Skeletal muscle cell (primary cell): ENCODE measurements around the gene SLC46A2.

Experiments used
- DNase-seq: peaks from one replicate; pipeline ENCODE4 v3.0.0-alpha.2; 2010; ENCODE audit warnings: low read depth
- H3K4me3 ChIP-seq: 2 replicates; pipeline ENCODE4 v1.5.1; 2011; ENCODE audit warnings: low read depth, mild to moderate bottlenecking, control low read depth, low read length, moderate library complexity

Gene SLC46A2

DNA sequence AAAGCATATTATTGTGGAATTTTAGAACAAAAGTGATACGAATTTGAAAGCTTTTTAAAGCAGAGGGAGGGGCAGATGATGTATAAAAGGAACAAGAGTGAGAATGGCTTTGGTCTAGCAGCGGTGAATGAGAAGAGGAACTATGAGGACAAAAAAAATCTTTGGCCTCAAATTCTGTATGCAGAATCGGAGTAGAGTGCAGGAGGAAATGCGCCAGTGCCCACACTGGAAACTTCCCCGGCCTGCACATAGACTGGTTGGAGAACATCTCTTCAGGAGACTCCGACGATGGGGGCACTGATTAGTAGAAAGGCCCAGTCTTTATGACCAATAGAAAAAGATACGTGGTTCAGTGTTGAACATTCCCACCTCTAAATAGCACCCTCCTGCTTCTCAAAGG lies 51.3 kb downstream of the SLC46A2 start:
- no peak for DNase-seq
- no peak overlapping the region for H3K4me3 ChIP-seq

DNA sequence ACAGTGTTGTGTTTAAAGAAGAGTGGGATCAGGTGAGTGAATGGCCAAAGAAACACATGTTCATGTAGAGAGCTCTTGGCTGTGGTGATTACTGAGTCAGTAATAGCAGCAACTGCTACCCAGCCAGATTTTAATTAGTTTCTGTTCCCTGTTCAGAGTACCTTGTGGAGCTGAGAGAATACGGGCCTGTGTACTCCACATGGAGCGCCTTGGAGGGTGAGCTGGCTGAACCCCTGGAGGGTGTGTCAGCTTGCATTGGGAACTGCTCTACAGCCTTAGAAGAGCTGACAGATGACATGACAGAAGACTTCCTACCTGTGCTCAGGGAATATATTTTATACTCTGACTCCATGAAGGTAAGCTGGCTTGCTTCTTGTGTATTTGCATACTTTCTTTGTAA lies 52.3 kb downstream of the SLC46A2 start:
- no peak overlapping the region for H3K4me3 ChIP-seq
- DNase-seq, result no peak

DNA sequence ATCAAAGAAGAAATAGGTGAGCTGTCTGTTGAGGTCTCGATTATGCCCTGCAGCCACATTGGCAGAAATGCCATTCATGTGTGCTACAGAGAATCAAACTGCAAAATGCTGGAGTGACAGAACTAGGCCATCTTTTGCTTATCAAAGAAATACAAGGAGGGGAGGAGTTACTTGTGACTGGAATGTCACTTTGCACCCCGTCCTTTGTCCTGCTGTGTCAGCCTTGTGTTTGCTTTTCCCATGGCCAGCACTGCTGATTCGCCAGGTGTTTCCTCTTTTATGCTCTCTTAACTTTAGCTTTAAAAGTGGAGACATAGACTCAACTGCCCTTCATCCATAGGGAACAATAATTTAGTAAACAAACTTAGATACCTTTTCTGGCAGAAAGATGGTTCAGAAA lies 54.3 kb downstream of the SLC46A2 start:
- DNase-seq, result no peak
- no peak overlapping the region for H3K4me3 ChIP-seq

DNA sequence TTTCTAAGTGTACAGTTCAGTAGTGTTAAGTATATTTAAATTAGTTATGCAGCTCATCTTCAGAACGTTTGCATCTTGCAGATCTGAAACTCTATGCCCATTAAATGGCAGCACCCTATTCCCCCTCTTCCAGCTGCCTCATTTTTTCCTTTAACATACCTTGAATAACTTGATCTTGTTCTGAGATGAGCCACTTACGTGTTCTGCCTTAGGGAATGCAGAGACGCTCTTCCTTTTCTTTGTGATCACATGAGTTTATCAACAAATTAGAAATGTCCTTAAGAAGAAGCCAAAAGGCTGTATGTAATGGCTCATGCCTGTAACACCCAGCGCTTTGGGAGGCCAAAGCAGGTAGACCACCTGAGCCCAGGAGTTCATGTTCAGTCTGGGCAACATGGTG lies 57.6 kb downstream of the SLC46A2 start:
- no peak overlapping the region for H3K4me3 ChIP-seq
- DNase-seq, result no peak

DNA sequence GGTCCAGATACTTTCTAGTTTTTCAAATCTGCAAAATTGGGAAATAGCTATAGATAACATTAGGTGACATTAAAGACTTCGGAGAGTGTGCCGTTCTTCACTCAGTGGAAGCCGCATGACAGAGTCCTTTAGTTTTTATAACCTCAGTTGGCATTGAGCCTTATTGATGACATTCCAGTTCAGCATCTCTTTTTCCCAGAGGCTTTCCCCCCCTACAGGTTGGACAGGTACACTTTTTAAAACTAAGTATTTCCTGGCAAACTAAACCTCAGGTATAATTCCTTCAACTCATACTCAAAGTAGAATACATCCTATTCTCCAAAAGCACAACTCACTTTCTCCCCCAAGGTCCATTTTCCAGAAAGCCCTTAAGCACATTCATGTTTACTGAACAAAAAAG lies 58.7 kb downstream of the SLC46A2 start:
- H3K4me3 ChIP-seq, result no peak overlapping the region
- DNase-seq, result no peak

DNA sequence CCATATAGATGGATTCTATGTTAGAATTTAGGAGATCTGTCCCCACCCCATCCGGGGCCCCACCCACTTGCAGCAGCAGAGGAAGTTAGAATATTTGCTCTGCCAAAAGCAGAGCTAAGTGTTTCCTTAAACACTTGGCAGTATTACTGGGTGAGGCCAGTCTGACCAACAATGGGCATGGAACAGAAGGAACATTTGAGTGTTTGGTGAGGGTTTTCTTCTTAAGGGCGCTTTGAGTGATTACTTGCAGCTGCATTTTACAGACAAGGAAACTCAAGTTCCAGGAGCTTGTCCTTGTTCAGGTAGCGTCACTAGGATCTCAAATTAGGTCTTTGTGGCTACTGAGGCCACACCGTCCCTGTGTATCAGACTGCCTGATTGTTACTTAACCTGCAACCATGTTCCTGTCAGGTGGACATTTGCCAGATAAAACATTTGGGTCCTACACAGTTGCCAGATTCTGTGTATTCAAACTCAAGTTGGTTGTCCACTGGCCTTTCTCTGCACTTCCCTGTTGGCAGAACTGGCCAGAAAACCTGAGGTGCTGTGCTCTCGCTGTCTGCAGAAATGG lies 59.3 kb downstream of the SLC46A2 start:
- H3K4me3 ChIP-seq, result no peak overlapping the region

More for the DNA sequence above, 59.3 kb downstream of the SLC46A2 start:
- DNase-seq, result no peak
